Endometrial microvascular endothelial cells (primary cell): ENCODE measurements around the gene RPUSD1. TPM values are rescaled to one million over a fixed set of nuclear protein-coding genes. Genes with fewer than 3 reads are reported as not detected.
"Not testable (repeated sequence)": the region's sequence is repeated elsewhere in the genome, so short reads cannot be mapped to it uniquely, and the experiment has no call there.

ENCODE experiments used
- in situ Hi-C: cut with HindIII; loops from 2 replicates; pipeline ENCODE4 v1.10.0; 2017; ENCODE audit warnings: low sequenced_read_pairs, low pct_unique_long_range_greater_than_20kb; ENCODE audit errors: inconsistent ontology term
- total RNA-seq: library from RNA; depleted of rRNA; stranded (reverse); fragments of >200 nt; gene quantifications from one replicate; pipeline ENCODE4 v1.2.3, GENCODE V29; 2015; ENCODE audit errors: inconsistent ontology term

Gene RPUSD1
- total RNA-seq, 1 donor from 2014 or later, result 77.6 TPM

DNA sequence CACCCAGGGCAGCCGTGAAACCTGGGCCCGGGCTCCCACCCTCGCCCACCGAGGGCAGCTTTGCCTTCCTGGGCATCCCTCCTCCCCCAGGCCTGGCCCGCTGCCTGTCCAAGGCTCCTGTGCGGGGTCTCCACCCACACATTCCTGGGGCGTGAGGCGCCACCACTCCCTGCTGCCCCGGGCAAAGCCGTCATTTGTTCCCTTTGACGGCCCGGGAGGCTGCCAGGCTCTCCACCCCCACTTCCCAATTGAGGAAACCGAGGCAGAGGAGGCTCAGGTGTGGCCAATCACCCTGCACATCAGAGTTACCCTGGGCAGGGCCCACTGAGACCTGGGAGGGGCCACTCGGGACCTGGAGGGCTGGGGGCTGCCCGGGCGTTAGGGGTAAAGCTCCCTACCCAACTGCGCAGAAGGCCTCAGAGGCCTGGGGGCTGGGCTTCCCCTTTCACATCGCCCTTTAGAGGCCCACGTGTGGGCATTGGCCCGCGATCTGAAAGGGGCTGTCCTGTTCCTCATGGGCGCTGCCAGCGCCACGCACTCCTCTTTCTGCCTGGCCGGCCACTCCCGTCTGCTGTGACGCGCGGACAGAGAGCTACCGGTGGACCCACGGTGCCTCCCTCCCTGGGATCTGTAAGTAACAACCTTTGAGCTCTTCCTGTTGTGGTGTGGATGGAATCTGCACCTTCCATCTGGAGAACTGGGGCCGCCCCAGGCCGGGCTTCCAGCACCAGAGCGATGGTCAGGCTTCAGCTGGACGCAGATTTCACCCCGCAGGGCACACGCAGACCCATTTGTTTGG lies 27.4 kb downstream of the RPUSD1 start, which contains the start of gene MSLN:
Gene MSLN, plus strand, starts transcription at position 190 of the 799 bp plus-strand sequence. CDS start 1,947 bp downstream, outside the sequence.
- in situ Hi-C loops, result no loop called here

GRCh38 chr16:760065-760464 lies 28.1 kb downstream of the RPUSD1 start:
- in situ Hi-C loops, result no loop called here

GRCh38 chr16:759110-759910 lies 28.9 kb downstream of the RPUSD1 start:
- in situ Hi-C loops, result no loop called here

DNA sequence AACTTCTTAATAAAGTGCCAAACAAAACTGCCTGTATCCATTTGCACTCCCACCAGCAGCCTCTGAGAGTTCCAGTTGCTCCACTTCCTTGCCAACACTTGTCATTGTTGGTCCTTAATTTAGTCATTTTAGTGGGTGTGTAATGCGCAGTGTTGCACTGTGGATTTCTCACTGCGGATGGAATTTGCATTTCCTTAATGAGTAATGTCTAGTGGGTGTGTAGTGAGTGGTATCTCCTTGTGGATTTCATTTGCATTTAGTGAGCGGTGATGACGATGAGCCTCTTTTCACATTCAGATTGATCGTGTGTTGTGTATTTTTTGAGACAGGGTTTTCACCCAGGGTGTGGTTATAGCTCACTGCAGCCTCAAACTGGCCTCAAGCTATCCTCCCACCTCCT lies 31.8 kb downstream of the RPUSD1 start:
- in situ Hi-C loops, result no loop called here

DNA sequence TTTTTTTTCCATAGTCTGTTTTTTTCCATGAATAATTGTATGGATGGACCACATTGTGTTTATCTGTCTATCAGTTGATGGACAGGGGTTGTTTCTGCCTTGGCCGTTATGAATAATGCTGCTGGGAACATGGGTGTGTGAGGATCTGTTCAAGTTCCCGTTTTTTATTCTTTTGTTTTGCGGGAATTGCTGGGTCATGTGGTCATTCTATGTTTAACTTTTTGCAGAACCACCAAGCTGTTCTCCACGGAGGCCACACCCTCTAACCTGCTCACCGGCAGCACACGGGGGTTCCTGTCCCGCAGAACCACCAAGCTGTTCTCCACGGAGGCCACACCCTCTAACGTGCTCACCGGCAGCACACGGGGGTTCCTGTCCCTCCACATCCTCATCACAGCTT lies 33.5 kb downstream of the RPUSD1 start:
- in situ Hi-C loops, result no loop called here

- in situ Hi-C loops, result not testable (repeated sequence)
Observed at GRCh38 chr16:754121-754607, 34.0 kb downstream of the RPUSD1 start.

DNA sequence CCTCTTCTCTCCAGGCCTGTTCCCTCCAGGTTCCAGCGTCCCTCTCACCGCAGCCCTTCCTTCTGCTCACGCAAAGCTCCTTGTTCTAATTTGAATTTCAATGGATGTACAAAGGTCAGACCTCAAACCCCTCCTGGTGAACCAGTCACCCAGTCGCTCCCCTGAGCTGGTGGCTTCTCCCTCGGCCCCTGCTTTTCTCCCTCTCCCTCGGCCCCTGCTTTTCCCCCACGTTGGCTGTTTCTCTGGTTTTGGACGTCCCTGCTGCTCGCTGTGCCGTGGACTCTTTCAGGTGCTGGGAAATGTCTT lies 36.2 kb downstream of the RPUSD1 start:
- in situ Hi-C loops, result no loop called here

- in situ Hi-C loops, result no loop called here
Observed at GRCh38 chr16:751152-752006, 36.8 kb downstream of the RPUSD1 start.

GRCh38 chr16:750485-750884 lies 37.7 kb downstream of the RPUSD1 start:
- in situ Hi-C loops, result no loop called here

- in situ Hi-C loops, result no loop called here
Observed at GRCh38 chr16:749010-749409, 39.2 kb downstream of the RPUSD1 start.

DNA sequence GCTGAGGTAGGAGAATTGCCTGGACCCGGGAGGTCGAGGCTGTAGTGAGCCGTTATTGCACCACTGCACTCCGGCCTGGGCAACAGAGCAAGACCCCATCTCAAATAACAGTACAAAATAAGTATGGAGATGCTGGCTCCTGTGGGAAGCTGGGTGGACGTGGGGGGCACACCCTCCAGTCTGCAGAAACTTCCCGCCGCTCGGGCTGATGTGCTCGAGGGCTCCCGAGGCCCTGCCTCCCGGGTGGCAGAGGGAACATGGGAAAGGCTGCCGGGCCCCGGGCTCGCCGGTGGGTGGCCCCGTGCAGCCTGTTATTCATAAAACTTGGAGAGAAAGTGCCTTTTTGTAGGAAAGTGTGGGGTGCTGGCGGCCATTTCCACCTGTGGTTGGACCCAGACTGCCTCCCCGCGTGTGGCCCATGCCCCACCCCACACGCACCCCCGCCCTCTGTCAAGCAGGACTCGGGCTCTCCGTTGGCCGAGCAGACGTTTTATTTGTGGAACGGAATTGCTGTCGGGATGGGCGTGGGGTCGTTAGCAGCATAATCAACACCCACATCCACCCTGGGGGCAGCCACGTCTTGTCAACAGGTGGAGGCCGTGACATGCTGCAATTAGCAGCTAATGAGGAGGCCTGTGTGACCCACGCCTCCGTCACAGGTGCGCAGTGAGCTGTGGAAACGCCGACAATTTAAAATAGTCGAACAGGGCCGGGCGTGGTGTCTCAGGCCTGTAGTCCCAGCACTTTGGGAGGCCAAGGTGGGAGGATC lies 40.0 kb downstream of the RPUSD1 start:
- in situ Hi-C loops, result no loop called here

GRCh38 chr16:746637-747036 lies 41.5 kb downstream of the RPUSD1 start:
- in situ Hi-C loops, result no loop called here

- in situ Hi-C loops, result no loop called here
Observed at GRCh38 chr16:745739-746138, 42.4 kb downstream of the RPUSD1 start.

DNA sequence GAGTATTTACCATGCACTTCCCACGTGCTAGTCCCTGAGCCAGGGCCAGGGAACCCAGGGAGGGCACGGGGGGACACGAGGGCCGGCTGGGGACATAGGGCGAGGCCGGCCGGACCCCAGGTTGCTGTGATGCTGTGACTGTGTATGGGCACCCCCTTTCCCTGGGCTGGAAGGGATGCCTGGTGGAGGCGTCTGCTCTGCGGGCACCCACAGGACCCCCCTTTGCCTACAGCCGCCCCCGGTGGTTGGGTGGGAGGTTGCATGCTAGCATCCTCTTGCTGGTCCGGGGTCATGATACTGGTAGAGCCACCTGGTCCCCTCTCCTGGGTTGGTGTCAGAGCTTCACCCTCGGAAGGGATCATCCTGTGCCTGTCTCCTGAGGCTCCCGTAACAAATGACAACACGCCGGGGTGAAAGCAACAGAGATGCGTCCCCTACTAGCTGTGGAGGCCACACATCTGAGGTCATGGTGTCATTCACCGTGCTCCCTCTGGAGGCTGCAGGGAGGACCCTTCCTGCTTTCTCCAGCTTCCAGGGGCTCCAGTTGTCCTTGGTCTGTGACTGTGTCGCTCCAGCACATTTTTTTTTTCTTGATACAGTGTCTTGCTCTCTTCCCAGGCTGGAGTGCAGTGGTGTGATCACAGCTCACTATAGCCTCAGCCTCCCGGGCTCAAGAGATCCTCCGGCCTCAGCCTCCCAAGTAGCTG lies 44.2 kb downstream of the RPUSD1 start:
- in situ Hi-C loops, result no loop called here

- in situ Hi-C loops, result not testable (repeated sequence)
Observed at GRCh38 chr16:742894-743293, 45.3 kb downstream of the RPUSD1 start.

- in situ Hi-C loops, result no loop called here
Observed at GRCh38 chr16:741986-742629, 46.1 kb downstream of the RPUSD1 start.

GRCh38 chr16:740764-741505 lies 47.2 kb downstream of the RPUSD1 start, which contains the start of gene CIAO3:
Gene CIAO3 (minus strand): TSS chr16:740997. CDS start chr16:740985, 12 bp downstream.
- in situ Hi-C loops, result no loop called here
